Hepatocyte (in vitro differentiated cells): ENCODE results near the gene CHSY3. TPM values are rescaled to one million over a fixed set of nuclear protein-coding genes. Genes with fewer than 3 reads are reported as not detected.
A peak's percentile ranks its signal among the peaks of the same experiment; 100 is the strongest.

ENCODE experiments used
- DNase-seq: peaks from one replicate; pipeline ENCODE4 v3.0.0-alpha.2; 2016; ENCODE audit warnings: low spot score
- H2AFZ ChIP-seq: fragments of 200-600 bp; sonication (generic); 2 replicates; pipeline ENCODE4 v1.6.0; 2016; ENCODE audit warnings: antibody characterized with exemption, mild to moderate bottlenecking
- H3K27ac ChIP-seq: fragments of 200-600 bp; sonication (generic); 2 replicates; pipeline ENCODE4 v1.5.1; 2016; ENCODE audit warnings: mild to moderate bottlenecking
- H3K27me3 ChIP-seq: fragments of 200-600 bp; sonication (generic); 2 replicates; pipeline ENCODE4 v1.6.1; 2016
- H3K36me3 ChIP-seq: fragments of 200-600 bp; sonication (generic); replicated peaks from 2 replicates; pipeline ENCODE4 v1.5.1; 2016; ENCODE audit warnings: low read depth; ENCODE audit not compliant: insufficient read depth
- H3K4me1 ChIP-seq: fragments of 200-600 bp; sonication (generic); 2 replicates; pipeline ENCODE4 v1.5.1; 2016; ENCODE audit warnings: mild to moderate bottlenecking, moderate library complexity; ENCODE audit not compliant: insufficient read depth
- H3K4me2 ChIP-seq: fragments of 200-600 bp; sonication (generic); 2 replicates; pipeline ENCODE4 v1.6.0; 2016
- H3K4me3 ChIP-seq: fragments of 200-600 bp; sonication (generic); 2 replicates; pipeline ENCODE4 v1.5.1; 2016; ENCODE audit warnings: mild to moderate bottlenecking
- H3K79me2 ChIP-seq: fragments of 200-600 bp; sonication (generic); 2 replicates; pipeline ENCODE4 v1.6.0; 2017; ENCODE audit warnings: mild to moderate bottlenecking
- H3K9me2 ChIP-seq: fragments of 200-600 bp; sonication (generic); replicated peaks from 2 replicates; pipeline ENCODE4 v1.6.0; 2017; ENCODE audit warnings: mild to moderate bottlenecking; ENCODE audit not compliant: insufficient read depth
- H3K9me3 ChIP-seq: fragments of 200-600 bp; sonication (generic); 2 replicates; pipeline ENCODE4 v1.5.1; 2016; ENCODE audit warnings: low read depth, mild to moderate bottlenecking
- H4K20me1 ChIP-seq: fragments of 200-600 bp; sonication (generic); 2 replicates; pipeline ENCODE4 v1.6.0; 2016; ENCODE audit warnings: mild to moderate bottlenecking; ENCODE audit not compliant: insufficient read depth, poor library complexity, severe bottlenecking
- CTCF ChIP-seq: fragments of 200-600 bp; sonication (generic); IDR thresholded peaks from 2 replicates; pipeline ENCODE4 v1.5.1; 2016; ENCODE audit warnings: antibody characterized with exemption, mild to moderate bottlenecking; ENCODE audit not compliant: poor library complexity
- EZH2 ChIP-seq: fragments of 200-600 bp; sonication (generic); IDR thresholded peaks from 2 replicates; pipeline ENCODE4 v1.6.1; 2016; ENCODE audit warnings: antibody characterized with exemption, mild to moderate bottlenecking, borderline replicate concordance
- EZH2phosphoT487 ChIP-seq: fragments of 200-600 bp; sonication (generic); IDR thresholded peaks from one replicate; pipeline ENCODE4 v1.6.1; 2018; ENCODE audit warnings: antibody characterized with exemption, mild to moderate bottlenecking, low read depth, moderate library complexity; ENCODE audit not compliant: unreplicated experiment, severe bottlenecking
- WGBS: methylation state at CpG from one replicate; pipeline ENCODE4 v1.1.6; 2016; ENCODE audit warnings: low lambda C conversion rate; ENCODE audit errors: missing lambda C conversion rate; 5-methylcytosine and 5-hydroxymethylcytosine counted together
- polyA plus RNA-seq: library from polyadenylated mRNA; unstranded; fragments of >200 nt; fragmentation: Nextera tagmentation; extraction: Ambion mirVana; gene quantifications from 2 replicates; pipeline ENCODE4 v1.2.1, GENCODE V29; 2016
- total RNA-seq: library from RNA; depleted of rRNA; stranded (reverse); fragments of >200 nt; gene quantifications from 2 replicates; pipeline ENCODE4 v1.2.3, GENCODE V29; 2014

The CHSY3 gene
- total and polyA plus RNA-seq, 2 experiments from 2014 or later = 16.0 to 22.4 TPM

GRCh38 chr5:129972465-129973141 lies 68.3 kb downstream of the CHSY3 start:
- Histone ChIP-seq H3K4me3 (no peak overlapping the region), H2AFZ (no peak overlapping the region), H3K4me2 (no peak overlapping the region), H4K20me1 (no peaks in the 10 kb centered on the region), H3K27ac (no peak overlapping the region), H3K4me1 (no peaks in the 10 kb centered on the region), H3K9me2 (no peaks in the 10 kb centered on the region), H3K9me3 (no peaks in the 10 kb centered on the region), H3K27me3 (no peaks in the 10 kb centered on the region), H3K79me2 (peaks cover 3% of the 10 kb centered on the region), H3K36me3 (no peaks in the 10 kb centered on the region)
- no peak for TF ChIP-seq CTCF
- no peak for TF ChIP-seq EZH2phosphoT487
- TF ChIP-seq EZH2 = no peak
- DNase-seq = no peak

GRCh38 chr5:129973716-129974426 lies 69.6 kb downstream of the CHSY3 start:
- no peak for TF ChIP-seq CTCF
- no peak for TF ChIP-seq EZH2phosphoT487
- no peak for TF ChIP-seq EZH2
- H3K9me2 ChIP-seq = no peaks in the 10 kb centered on the region
- 67% methylated on average over 2 of the region's 2 CpGs for WGBS
- H3K27me3 ChIP-seq = no peaks in the 10 kb centered on the region
- peak overlapping the region; percentile 24 for H3K27ac ChIP-seq
- H2AFZ ChIP-seq = no peak overlapping the region
- no peaks in the 10 kb centered on the region for H4K20me1 ChIP-seq
- H3K4me3 ChIP-seq = no peak overlapping the region
- no peaks in the 10 kb centered on the region for H3K4me1 ChIP-seq
- H3K4me2 ChIP-seq = no peak overlapping the region
- H3K9me3 ChIP-seq = no peaks in the 10 kb centered on the region
- H3K36me3 ChIP-seq = no peaks in the 10 kb centered on the region
- H3K79me2 ChIP-seq = peaks cover 3% of the 10 kb centered on the region
- no peak for DNase-seq

- no peak overlapping the region for H3K4me3 ChIP-seq
- H3K79me2 ChIP-seq = no peaks in the 10 kb centered on the region
- H3K27me3 ChIP-seq = no peaks in the 10 kb centered on the region
- H3K4me1 ChIP-seq = no peaks in the 10 kb centered on the region
- no peaks in the 10 kb centered on the region for H4K20me1 ChIP-seq
- no peak overlapping the region for H2AFZ ChIP-seq
- DNase-seq = no peak
- no peak overlapping the region for H3K4me2 ChIP-seq
- H3K9me3 ChIP-seq = no peaks in the 10 kb centered on the region
- TF ChIP-seq CTCF (no peak), EZH2 (no peak), EZH2phosphoT487 (no peak)
- no peaks in the 10 kb centered on the region for H3K36me3 ChIP-seq
- H3K9me2 ChIP-seq = no peaks in the 10 kb centered on the region
- H3K27ac ChIP-seq = no peak overlapping the region
Measured at GRCh38 chr5:129977810-129978209, 73.5 kb downstream of the CHSY3 start.
